T-helper 2 cell treated with Interferon-gamma antibody and Interleukin-4, amounts not matched to agents 100 ng/mL and 5 ng/mL, for 36 hours (primary cell): ENCODE data around the gene ANGPTL4. TPM values are rescaled to one million over a fixed set of nuclear protein-coding genes. Genes with fewer than 3 reads are reported as not detected.
"Not testable (repeated sequence)": the region's sequence is repeated elsewhere in the genome, so short reads cannot be mapped to it uniquely, and the experiment has no call there.

Source experiments
- intact Hi-C: fragments of 100-400 bp; cut with micrococcal nuclease; formaldehyde crosslinking; loops from one replicate; pipeline ENCODE4 v1.15.1; 2023
- total RNA-seq: library from RNA; stranded (reverse); gene quantifications from 2 replicates; pipeline ENCODE4 v1.2.3, GENCODE V29; 2022

ANGPTL4 gene
- total RNA-seq, 1 donor from 2014 or later = 0.36 TPM

- intact Hi-C loops = no loop called here
Measured at GRCh38 chr19:8333767-8334457, 30.0 kb upstream of the ANGPTL4 start.

- intact Hi-C loops = no loop called here
Measured at GRCh38 chr19:8334458-8335342, 29.3 kb upstream of the ANGPTL4 start.

- intact Hi-C loops = no loop called here
Measured at GRCh38 chr19:8335343-8336071, 28.4 kb upstream of the ANGPTL4 start.

GRCh38 chr19:8336072-8336569 lies 27.8 kb upstream of the ANGPTL4 start:
- intact Hi-C loops = no loop called here

GRCh38 chr19:8336660-8337059 lies 27.3 kb upstream of the ANGPTL4 start:
- intact Hi-C loops = no loop called here

- intact Hi-C loops = no loop called here
Measured at GRCh38 chr19:8337728-8338127, 26.2 kb upstream of the ANGPTL4 start.

GRCh38 chr19:8338835-8339234 lies 25.1 kb upstream of the ANGPTL4 start:
- intact Hi-C loops = no loop called here

- intact Hi-C loops = no loop called here
Measured at GRCh38 chr19:8340341-8341096, 23.4 kb upstream of the ANGPTL4 start.

- intact Hi-C loops = not testable (repeated sequence)
Measured at GRCh38 chr19:8341504-8341903, 22.5 kb upstream of the ANGPTL4 start.

- intact Hi-C loops = no loop called here
Measured at GRCh38 chr19:8342316-8342683, 21.7 kb upstream of the ANGPTL4 start.

GRCh38 chr19:8342684-8343482 lies 21.1 kb upstream of the ANGPTL4 start, which contains the start of gene KANK3:
Gene KANK3 (minus strand): TSS chr19:8343262. CDS start chr19:8337828, 5,434 bp downstream.
- intact Hi-C loops = loop anchor here (1.0 kb wide), 1 partner anchor 47 kb away; the partner anchor contains the start of gene RAB11B

- intact Hi-C loops = loop anchor here (1.0 kb wide), 1 partner anchor 47 kb away; the partner anchor contains the start of gene RAB11B
Measured at GRCh38 chr19:8343483-8343844, 20.5 kb upstream of the ANGPTL4 start.

GRCh38 chr19:8349629-8350372 lies 14.2 kb upstream of the ANGPTL4 start:
- intact Hi-C loops = loop anchor here (5.0 kb wide), 1 partner anchor 228 kb away; the partner anchor contains the start of gene MYO1F

GRCh38 chr19:8352134-8352827 lies 11.7 kb upstream of the ANGPTL4 start:
- intact Hi-C loops = loop anchor here (5.0 kb wide), 1 partner anchor 225 kb away; the partner anchor contains the start of gene MYO1F

GRCh38 chr19:8352845-8353244 lies 11.1 kb upstream of the ANGPTL4 start:
- intact Hi-C loops = loop anchor here (5.0 kb wide), 1 partner anchor 224 kb away; the partner anchor contains the start of gene MYO1F

GRCh38 chr19:8355631-8356402 lies 8.1 kb upstream of the ANGPTL4 start:
- intact Hi-C loops = no loop called here

- intact Hi-C loops = no loop called here
Measured at GRCh38 chr19:8357007-8357521, 6.9 kb upstream of the ANGPTL4 start.
